Hepatocyte (in vitro differentiated cells): ENCODE measurements around the gene PIEZO1. TPM values are rescaled to one million over a fixed set of nuclear protein-coding genes. Genes with fewer than 3 reads are reported as not detected.

Experiments used
- DNase-seq: peaks from one replicate; pipeline ENCODE4 v3.0.0-alpha.2; 2016; ENCODE audit warnings: low spot score
- H2AFZ ChIP-seq: fragments of 200-600 bp; sonication (generic); 2 replicates; pipeline ENCODE4 v1.6.0; 2016; ENCODE audit warnings: antibody characterized with exemption, mild to moderate bottlenecking
- H3K27ac ChIP-seq: fragments of 200-600 bp; sonication (generic); 2 replicates; pipeline ENCODE4 v1.5.1; 2016; ENCODE audit warnings: mild to moderate bottlenecking
- H3K27me3 ChIP-seq: fragments of 200-600 bp; sonication (generic); 2 replicates; pipeline ENCODE4 v1.6.1; 2016
- H3K36me3 ChIP-seq: fragments of 200-600 bp; sonication (generic); replicated peaks from 2 replicates; pipeline ENCODE4 v1.5.1; 2016; ENCODE audit warnings: low read depth; ENCODE audit not compliant: insufficient read depth
- H3K4me1 ChIP-seq: fragments of 200-600 bp; sonication (generic); 2 replicates; pipeline ENCODE4 v1.5.1; 2016; ENCODE audit warnings: mild to moderate bottlenecking, moderate library complexity; ENCODE audit not compliant: insufficient read depth
- H3K4me2 ChIP-seq: fragments of 200-600 bp; sonication (generic); 2 replicates; pipeline ENCODE4 v1.6.0; 2016
- H3K4me3 ChIP-seq: fragments of 200-600 bp; sonication (generic); 2 replicates; pipeline ENCODE4 v1.5.1; 2016; ENCODE audit warnings: mild to moderate bottlenecking
- H3K79me2 ChIP-seq: fragments of 200-600 bp; sonication (generic); 2 replicates; pipeline ENCODE4 v1.6.0; 2017; ENCODE audit warnings: mild to moderate bottlenecking
- H3K9me2 ChIP-seq: fragments of 200-600 bp; sonication (generic); replicated peaks from 2 replicates; pipeline ENCODE4 v1.6.0; 2017; ENCODE audit warnings: mild to moderate bottlenecking; ENCODE audit not compliant: insufficient read depth
- H3K9me3 ChIP-seq: fragments of 200-600 bp; sonication (generic); 2 replicates; pipeline ENCODE4 v1.5.1; 2016; ENCODE audit warnings: low read depth, mild to moderate bottlenecking
- H4K20me1 ChIP-seq: fragments of 200-600 bp; sonication (generic); 2 replicates; pipeline ENCODE4 v1.6.0; 2016; ENCODE audit warnings: mild to moderate bottlenecking; ENCODE audit not compliant: insufficient read depth, poor library complexity, severe bottlenecking
- EZH2 ChIP-seq: fragments of 200-600 bp; sonication (generic); IDR thresholded peaks from 2 replicates; pipeline ENCODE4 v1.6.1; 2016; ENCODE audit warnings: antibody characterized with exemption, mild to moderate bottlenecking, borderline replicate concordance
- EZH2phosphoT487 ChIP-seq: fragments of 200-600 bp; sonication (generic); IDR thresholded peaks from one replicate; pipeline ENCODE4 v1.6.1; 2018; ENCODE audit warnings: antibody characterized with exemption, mild to moderate bottlenecking, low read depth, moderate library complexity; ENCODE audit not compliant: unreplicated experiment, severe bottlenecking
- WGBS: methylation state at CpG from one replicate; pipeline ENCODE4 v1.1.6; 2016; ENCODE audit warnings: low lambda C conversion rate; ENCODE audit errors: missing lambda C conversion rate; 5-methylcytosine and 5-hydroxymethylcytosine counted together
- polyA plus RNA-seq: library from polyadenylated mRNA; unstranded; fragments of >200 nt; fragmentation: Nextera tagmentation; extraction: Ambion mirVana; gene quantifications from 2 replicates; pipeline ENCODE4 v1.2.1, GENCODE V29; 2016
- total RNA-seq: library from RNA; depleted of rRNA; stranded (reverse); fragments of >200 nt; gene quantifications from 2 replicates; pipeline ENCODE4 v1.2.3, GENCODE V29; 2014
- TF ChIP-seq, protein P1 (sequence below): fragments of 200-600 bp; sonication (generic); IDR thresholded peaks from 2 replicates; pipeline ENCODE4 v1.5.1; 2016; ENCODE audit warnings: antibody characterized with exemption, mild to moderate bottlenecking; ENCODE audit not compliant: poor library complexity

Gene PIEZO1
- total and polyA plus RNA-seq, 2 experiments from 2014 or later = 70.6 to 77.0 TPM

GRCh38 chr16:88713568-88714419 lies 71.2 kb downstream of the PIEZO1 start:
- no peaks in the 10 kb centered on the region for H3K36me3 ChIP-seq
- DNase-seq = no peak
- WGBS = 90% methylated on average over 30 of the region's 30 CpGs

GRCh38 chr16:88713054-88713453 lies 72.0 kb downstream of the PIEZO1 start:
- Histone ChIP-seq H2AFZ (no peak overlapping the region), H3K27ac (no peak overlapping the region), H3K9me2 (no peaks in the 10 kb centered on the region), H4K20me1 (no peaks in the 10 kb centered on the region), H3K9me3 (no peaks in the 10 kb centered on the region), H3K4me1 (no peaks in the 10 kb centered on the region), H3K27me3 (no peaks in the 10 kb centered on the region), H3K79me2 (peaks cover 6% of the 10 kb centered on the region), H3K4me2 (no peak overlapping the region), H3K36me3 (no peaks in the 10 kb centered on the region), H3K4me3 (no peak overlapping the region)
- WGBS = 98% methylated on average over 7 of the region's 15 CpGs
- no peak for DNase-seq
- TF ChIP-seq, protein P1, sequence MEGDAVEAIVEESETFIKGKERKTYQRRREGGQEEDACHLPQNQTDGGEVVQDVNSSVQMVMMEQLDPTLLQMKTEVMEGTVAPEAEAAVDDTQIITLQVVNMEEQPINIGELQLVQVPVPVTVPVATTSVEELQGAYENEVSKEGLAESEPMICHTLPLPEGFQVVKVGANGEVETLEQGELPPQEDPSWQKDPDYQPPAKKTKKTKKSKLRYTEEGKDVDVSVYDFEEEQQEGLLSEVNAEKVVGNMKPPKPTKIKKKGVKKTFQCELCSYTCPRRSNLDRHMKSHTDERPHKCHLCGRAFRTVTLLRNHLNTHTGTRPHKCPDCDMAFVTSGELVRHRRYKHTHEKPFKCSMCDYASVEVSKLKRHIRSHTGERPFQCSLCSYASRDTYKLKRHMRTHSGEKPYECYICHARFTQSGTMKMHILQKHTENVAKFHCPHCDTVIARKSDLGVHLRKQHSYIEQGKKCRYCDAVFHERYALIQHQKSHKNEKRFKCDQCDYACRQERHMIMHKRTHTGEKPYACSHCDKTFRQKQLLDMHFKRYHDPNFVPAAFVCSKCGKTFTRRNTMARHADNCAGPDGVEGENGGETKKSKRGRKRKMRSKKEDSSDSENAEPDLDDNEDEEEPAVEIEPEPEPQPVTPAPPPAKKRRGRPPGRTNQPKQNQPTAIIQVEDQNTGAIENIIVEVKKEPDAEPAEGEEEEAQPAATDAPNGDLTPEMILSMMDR = no peak
- TF ChIP-seq EZH2phosphoT487 (no peak), EZH2 (no peak)

More at GRCh38 chr16:88713568-88714419, 71.2 kb downstream of the PIEZO1 start:
- no peaks in the 10 kb centered on the region for H4K20me1 ChIP-seq
- TF ChIP-seq EZH2 = no peak
- TF ChIP-seq EZH2phosphoT487 = no peak
- TF ChIP-seq, protein P1 = no peak
- no peak overlapping the region for H3K27ac ChIP-seq
- no peaks in the 10 kb centered on the region for H3K27me3 ChIP-seq
- no peaks in the 10 kb centered on the region for H3K9me3 ChIP-seq
- H3K4me2 ChIP-seq = no peak overlapping the region
- no peak overlapping the region for H2AFZ ChIP-seq
- H3K9me2 ChIP-seq = no peaks in the 10 kb centered on the region
- no peak overlapping the region for H3K4me3 ChIP-seq
- no peaks in the 10 kb centered on the region for H3K4me1 ChIP-seq
- no peaks in the 10 kb centered on the region for H3K79me2 ChIP-seq

DNA sequence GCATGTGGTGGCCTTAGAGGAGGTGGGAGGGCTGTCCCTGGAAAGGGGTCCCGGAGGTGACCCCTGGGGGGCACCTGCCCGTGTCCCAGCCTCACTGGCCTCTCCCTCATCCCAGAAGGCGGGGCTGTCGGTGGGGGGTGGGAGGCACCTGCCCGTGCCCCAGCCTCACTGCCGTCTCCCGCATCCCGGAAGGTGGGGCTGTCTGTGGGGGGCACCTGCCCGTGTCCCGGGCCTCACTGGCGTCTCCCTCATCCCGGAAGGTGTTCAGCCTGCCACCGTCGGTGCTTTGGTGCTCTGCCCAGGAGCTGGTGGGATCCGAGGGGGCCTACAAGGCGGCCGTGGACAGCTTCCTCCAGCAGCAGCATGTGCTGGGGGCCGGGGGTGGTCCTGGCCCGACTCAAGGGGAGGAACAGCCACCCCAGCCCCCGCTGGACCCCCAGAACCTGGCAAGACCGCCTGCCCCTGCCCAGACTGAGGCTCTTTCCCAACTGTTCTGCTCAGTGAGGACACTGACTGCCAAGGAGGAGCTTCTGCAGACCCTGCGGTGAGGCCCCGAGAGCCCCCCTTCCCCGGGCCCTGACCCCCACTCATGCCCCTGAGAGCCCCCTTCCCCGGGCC lies 72.5 kb downstream of the PIEZO1 start:
- no peaks in the 10 kb centered on the region for H3K9me2 ChIP-seq
- H3K4me3 ChIP-seq = no peak overlapping the region
- no peaks in the 10 kb centered on the region for H3K9me3 ChIP-seq
- no peak overlapping the region for H2AFZ ChIP-seq
- no peak overlapping the region for H3K27ac ChIP-seq
- H3K4me1 ChIP-seq = no peaks in the 10 kb centered on the region
- H4K20me1 ChIP-seq = no peaks in the 10 kb centered on the region
- peaks cover 11% of the 10 kb centered on the region for H3K79me2 ChIP-seq
- H3K36me3 ChIP-seq = no peaks in the 10 kb centered on the region
- no peaks in the 10 kb centered on the region for H3K27me3 ChIP-seq
- TF ChIP-seq EZH2phosphoT487 (no peak), EZH2 (no peak)
- TF ChIP-seq, protein P1 = no peak
- 89% methylated on average over 17 of the region's 25 CpGs for WGBS
- no peak for DNase-seq
- no peak overlapping the region for H3K4me2 ChIP-seq
